ENCODE data around the gene FAM168B.
"Not testable (repeated sequence)": the region's sequence is repeated elsewhere in the genome, so short reads cannot be mapped to it uniquely, and the experiment has no call there.

The FAM168B gene

GRCh38 chr2:131103165-131103564 lies 9.9 kb upstream of the FAM168B start:
- no peak for DNase-seq

GRCh38 chr2:131094463-131095281 lies 1.4 kb upstream of the FAM168B start:
- no peak for DNase-seq

GRCh38 chr2:131093696-131094462 lies 619 bp upstream of the FAM168B start:
- DNase-seq: peak in 24 of 51 donors; percentile 46 to 89 (median 75)

GRCh38 chr2:131092458-131093005 lies 728 bp downstream of the FAM168B start:
- DNase-seq: no peak

- DNase-seq: no peak
These were observed 7.6 kb downstream of the FAM168B start for GRCh38 chr2:131085646-131086045.

GRCh38 chr2:131081190-131081589 lies 12.1 kb downstream of the FAM168B start:
- DNase-seq: no peak

GRCh38 chr2:131079931-131080330 lies 13.3 kb downstream of the FAM168B start:
- DNase-seq: not testable (repeated sequence)

- no peak for DNase-seq
These were observed 15.3 kb downstream of the FAM168B start for GRCh38 chr2:131077966-131078365.

- DNase-seq: peak in 2 of 51 donors; percentile 4 to 11
These were observed 15.9 kb downstream of the FAM168B start for GRCh38 chr2:131077182-131077846.

- DNase-seq: no peak
These were observed 16.6 kb downstream of the FAM168B start for GRCh38 chr2:131076707-131077106.

GRCh38 chr2:131075578-131075977 lies 17.7 kb downstream of the FAM168B start:
- not testable (repeated sequence) for DNase-seq

GRCh38 chr2:131068172-131068571 lies 25.1 kb downstream of the FAM168B start:
- not testable (repeated sequence) for DNase-seq

- no peak for DNase-seq
These were observed 25.7 kb downstream of the FAM168B start for GRCh38 chr2:131067465-131068125.

- no peak for DNase-seq
These were observed 28.4 kb downstream of the FAM168B start for GRCh38 chr2:131064589-131065512.

- no peak for DNase-seq
These were observed 29.6 kb downstream of the FAM168B start for GRCh38 chr2:131063501-131064283.

- peak in 37 of 51 donors; percentile 6 to 88 (median 58) for DNase-seq
These were observed 34.3 kb downstream of the FAM168B start for GRCh38 chr2:131058920-131059319.

GRCh38 chr2:131058214-131058843 lies 34.9 kb downstream of the FAM168B start:
- no peak for DNase-seq

- no peak for DNase-seq
These were observed 36.4 kb downstream of the FAM168B start for GRCh38 chr2:131056932-131057287.

Measured in hypothalamus (tissue), 51 donors.